ENCODE results near the gene TAOK1. TPM values are rescaled to one million over a fixed set of nuclear protein-coding genes. Genes with fewer than 3 reads are reported as not detected.

Gene TAOK1
- total and polyA plus RNA-seq, 2 of the 13 experiments (the other 11 are each of a cell fraction or from before 2014, with no cell fraction given), result 14.1 to 23.0 TPM

GRCh38 chr17:29399634-29400033 is 9.5 kb downstream of the TAOK1 start:
- no peak overlapping the region for H2AFZ ChIP-seq (ENCODE audit: low read length)
- peaks cover 82% of the 10 kb centered on the region for H3K79me2 ChIP-seq (ENCODE audit: insufficient read depth, low read length)
- intact Hi-C loops (cut with micrococcal nuclease; ENCODE audit: unreplicated experiment) (no loop called here), in situ Hi-C loops (cut with HindIII; ENCODE audit: extremely low pct_ligation_motif_present, low pct_unique_long_range_greater_than_20kb) (no loop called here)
- WGBS (ENCODE audit: low lambda C conversion rate), result 96% methylated on average over 4 of the region's 4 CpGs
- ChIA-PET POLR2A (no interaction called here), CTCF (ENCODE audit: low intra/inter-chr PET ratio, low total read pairs) (no interaction called here)
- DNase-seq (ENCODE audit: low spot score), result no peak
- H3K4me3 ChIP-seq (replicated peaks in 1 of 3; ENCODE audit: insufficient read depth in 1 of 3, low read depth in 2 of 3, low read length in 3 of 3), result no peak overlapping the region
- TF ChIP-seq PLSCR1 (CRISPR knock-in tag; IDR thresholded peaks at IDR 0.05; ENCODE audit: borderline replicate concordance), result no peak
- no peak for TF ChIP-seq ZSCAN9 (CRISPR knock-in tag; IDR thresholded peaks at IDR 0.05; ENCODE audit: borderline replicate concordance)
- TF ChIP-seq ZNF782 (CRISPR knock-in tag; IDR thresholded peaks at IDR 0.05; ENCODE audit: borderline replicate concordance), result no peak
- 0 out of 2 replicates have a peak, but pooled peaks have one; percentile 23 for TF ChIP-seq ZBTB33 (CRISPR knock-in tag; IDR thresholded peaks at IDR 0.05)
- TF ChIP-seq ZFP1 (CRISPR knock-in tag; IDR thresholded peaks at IDR 0.05), result no peak
- peak; percentile 67; the same call in 1 of the 2 replicates for TF ChIP-seq ZNF460 (CRISPR knock-in tag; IDR thresholded peaks at IDR 0.05; ENCODE audit: borderline replicate concordance)
- TF ChIP-seq HNF4A (CRISPR knock-in tag; IDR thresholded peaks at IDR 0.05), result peak; percentile 58
- no peak for TF ChIP-seq ZNF605 (CRISPR knock-in tag; IDR thresholded peaks at IDR 0.05)
- peaks cover 41% of the 10 kb centered on the region for H4K20me1 ChIP-seq (ENCODE audit: insufficient read depth, low read length)
- FAIRE-seq, result no peak
- H3K27me3 ChIP-seq (ENCODE audit: control insufficient read depth in 1 of 2, insufficient read depth in 2 of 2, low read length in 2 of 2), result no peaks in the 10 kb centered on the region
- H3K9ac ChIP-seq (ENCODE audit: insufficient read depth, low read depth, low read length), result no peak overlapping the region
- no peak overlapping the region for H3K27ac ChIP-seq (ENCODE audit: extremely low read length, insufficient read depth, low read length)
- no TSS peak for BruUV-seq (replicated peaks)
- ATAC-seq, result no peak; the same call in 1 of the 3 replicates
- H3K36me3 ChIP-seq (replicated peaks in 1 of 2; ENCODE audit: control insufficient read depth in 1 of 2, insufficient read depth in 2 of 2, low read length in 2 of 2), result peaks cover 6 to 24% of the 10 kb centered on the region in 2 experiments; a peak in 4 of 5 replicates
- peaks cover 28% of the 10 kb centered on the region for H3K4me1 ChIP-seq (ENCODE audit: insufficient read depth, low read length)
- H3K4me2 ChIP-seq (ENCODE audit: low read depth, low read length), result no peak overlapping the region
- no peaks in the 10 kb centered on the region for H3K9me3 ChIP-seq (ENCODE audit: low read length)

Data from HepG2 (cell line).